ENCODE results near the gene GALNT7. TPM values are rescaled to one million over a fixed set of nuclear protein-coding genes. Genes with fewer than 3 reads are reported as not detected.
A peak's percentile ranks its signal among the peaks of the same experiment; 100 is the strongest.

Gene GALNT7
- polyA plus RNA-seq, 1 donor from 2014 or later = 15.0 TPM

DNA sequence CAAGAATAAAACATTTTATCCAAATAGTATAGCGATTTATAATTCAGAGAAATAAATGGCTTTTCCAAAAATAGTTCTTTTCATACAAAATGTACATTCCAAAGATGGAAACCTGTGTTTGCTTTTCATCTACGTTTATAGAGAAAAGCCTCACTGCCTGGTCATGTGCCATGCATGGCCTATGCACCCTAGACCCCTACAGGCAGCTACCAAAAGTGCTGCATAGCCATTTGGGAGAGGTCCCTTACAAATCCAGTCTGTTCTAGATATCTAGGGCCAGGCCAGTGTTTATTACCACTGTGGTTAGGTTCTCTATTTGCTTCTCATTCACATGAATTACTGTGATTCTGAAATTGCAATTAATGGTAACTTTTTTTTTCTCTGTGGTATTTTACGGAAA is 148.4 kb downstream of the GALNT7 start:
- Histone ChIP-seq H3K4me2 (ENCODE audit: low read length) (no peak overlapping the region), H3K9ac (ENCODE audit: low read length) (no peak overlapping the region), H2AFZ (ENCODE audit: low read depth, low read length) (no peak overlapping the region), H3K27ac (ENCODE audit: low read length) (no peak overlapping the region), H4K20me1 (ENCODE audit: insufficient read depth) (no peaks in the 10 kb centered on the region), H3K79me2 (replicated peaks; ENCODE audit: insufficient read depth, low read length) (no peaks in the 10 kb centered on the region), H3F3A (ENCODE audit: insufficient read depth, low read length, poor library complexity, severe bottlenecking) (no peaks in the 10 kb centered on the region), H3K9me2 (ENCODE audit: insufficient read depth, low read length) (no peaks in the 10 kb centered on the region), H3K27me3 (ENCODE audit: insufficient read depth, low read depth, low read length) (no peaks in the 10 kb centered on the region), H3K9me3 (ENCODE audit: low read length) (no peaks in the 10 kb centered on the region), H3K4me3 (ENCODE audit: low read length) (no peak overlapping the region), H3K36me3 (ENCODE audit: insufficient read depth, low read length) (no peaks in the 10 kb centered on the region)
- TF ChIP-seq MXI1 (conservative IDR thresholded peaks at IDR 0.05; ENCODE audit: poor library complexity, severe bottlenecking) (no peak), EP300 (conservative IDR thresholded peaks at IDR 0.05; ENCODE audit: poor library complexity, severe bottlenecking) (no peak), TAF1 (IDR thresholded peaks at IDR 0.05; ENCODE audit: low read depth) (no peak)
- TF ChIP-seq, protein P1, sequence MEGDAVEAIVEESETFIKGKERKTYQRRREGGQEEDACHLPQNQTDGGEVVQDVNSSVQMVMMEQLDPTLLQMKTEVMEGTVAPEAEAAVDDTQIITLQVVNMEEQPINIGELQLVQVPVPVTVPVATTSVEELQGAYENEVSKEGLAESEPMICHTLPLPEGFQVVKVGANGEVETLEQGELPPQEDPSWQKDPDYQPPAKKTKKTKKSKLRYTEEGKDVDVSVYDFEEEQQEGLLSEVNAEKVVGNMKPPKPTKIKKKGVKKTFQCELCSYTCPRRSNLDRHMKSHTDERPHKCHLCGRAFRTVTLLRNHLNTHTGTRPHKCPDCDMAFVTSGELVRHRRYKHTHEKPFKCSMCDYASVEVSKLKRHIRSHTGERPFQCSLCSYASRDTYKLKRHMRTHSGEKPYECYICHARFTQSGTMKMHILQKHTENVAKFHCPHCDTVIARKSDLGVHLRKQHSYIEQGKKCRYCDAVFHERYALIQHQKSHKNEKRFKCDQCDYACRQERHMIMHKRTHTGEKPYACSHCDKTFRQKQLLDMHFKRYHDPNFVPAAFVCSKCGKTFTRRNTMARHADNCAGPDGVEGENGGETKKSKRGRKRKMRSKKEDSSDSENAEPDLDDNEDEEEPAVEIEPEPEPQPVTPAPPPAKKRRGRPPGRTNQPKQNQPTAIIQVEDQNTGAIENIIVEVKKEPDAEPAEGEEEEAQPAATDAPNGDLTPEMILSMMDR (IDR thresholded peaks at IDR 0.05; ENCODE audit: poor library complexity, severe bottlenecking) = peak; percentile 10

DNA sequence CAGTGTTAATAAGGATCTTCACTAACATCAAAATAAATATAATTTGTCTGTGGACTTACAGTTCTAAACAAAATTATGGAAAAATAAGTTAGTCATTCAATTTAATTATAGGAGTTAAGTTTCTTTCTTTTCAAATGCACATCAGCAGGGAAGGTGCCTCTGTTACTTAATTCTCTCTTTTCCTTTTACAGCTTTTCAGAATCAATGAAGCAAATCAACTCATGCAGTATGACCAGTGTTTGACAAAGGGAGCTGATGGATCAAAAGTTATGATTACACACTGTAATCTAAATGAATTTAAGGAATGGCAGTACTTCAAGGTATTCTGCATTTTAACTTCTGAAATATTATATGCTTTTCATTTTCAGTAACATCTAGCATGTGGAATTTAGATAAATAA is 149.6 kb downstream of the GALNT7 start:
- Histone ChIP-seq H3F3A (ENCODE audit: insufficient read depth, low read length, poor library complexity, severe bottlenecking) (no peaks in the 10 kb centered on the region), H3K9me3 (ENCODE audit: low read length) (no peaks in the 10 kb centered on the region), H3K9ac (ENCODE audit: low read length) (no peak overlapping the region), H3K9me2 (ENCODE audit: insufficient read depth, low read length) (no peaks in the 10 kb centered on the region), H3K27ac (ENCODE audit: low read length) (no peak overlapping the region), H3K4me2 (ENCODE audit: low read length) (no peak overlapping the region), H3K79me2 (replicated peaks; ENCODE audit: insufficient read depth, low read length) (no peaks in the 10 kb centered on the region), H3K36me3 (ENCODE audit: insufficient read depth, low read length) (no peaks in the 10 kb centered on the region), H3K4me3 (ENCODE audit: low read length) (no peak overlapping the region), H4K20me1 (ENCODE audit: insufficient read depth) (no peaks in the 10 kb centered on the region), H3K27me3 (ENCODE audit: insufficient read depth, low read depth, low read length) (no peaks in the 10 kb centered on the region), H2AFZ (ENCODE audit: low read depth, low read length) (no peak overlapping the region)
- TF ChIP-seq EP300 (conservative IDR thresholded peaks at IDR 0.05; ENCODE audit: poor library complexity, severe bottlenecking) (no peak), POLR2AphosphoS5 (IDR thresholded peaks at IDR 0.05) (no peak)

DNA sequence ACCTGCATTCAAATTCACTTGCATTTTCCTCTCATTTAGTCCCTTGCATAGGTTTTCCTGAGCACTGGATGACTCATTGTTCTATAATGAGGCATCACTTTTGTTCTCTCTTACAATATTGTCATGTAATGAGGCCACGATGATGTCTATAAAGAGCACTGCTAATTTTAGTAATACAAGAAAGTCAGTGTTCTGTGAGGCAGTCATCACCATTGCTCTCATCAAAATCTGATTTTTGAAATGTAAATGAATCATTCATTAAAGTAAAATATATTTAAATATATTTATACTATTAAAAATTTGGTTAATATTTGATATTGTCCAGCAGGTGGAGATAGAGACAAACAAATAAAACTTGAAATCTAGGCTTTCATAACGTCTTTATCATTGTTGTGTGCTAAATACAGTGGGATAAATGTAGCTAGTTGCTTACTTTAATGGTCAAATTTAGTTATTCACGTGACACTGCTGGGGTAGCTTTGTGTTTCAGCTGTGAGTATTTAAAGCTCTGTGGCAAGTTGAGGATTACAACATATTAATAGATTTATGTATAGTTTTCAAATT is 150.1 kb downstream of the GALNT7 start:
- no peaks in the 10 kb centered on the region for H3K27me3 ChIP-seq (ENCODE audit: insufficient read depth, low read depth, low read length)
- TF ChIP-seq EP300 (conservative IDR thresholded peaks at IDR 0.05; ENCODE audit: poor library complexity, severe bottlenecking) (no peak), TAF1 (IDR thresholded peaks at IDR 0.05; ENCODE audit: low read depth) (no peak), SMC3 (conservative IDR thresholded peaks at IDR 0.05; ENCODE audit: poor library complexity) (peak; percentile 61), RAD21 (conservative IDR thresholded peaks at IDR 0.05) (peak; percentile 60), POLR2AphosphoS5 (IDR thresholded peaks at IDR 0.05) (no peak)
- TF ChIP-seq, protein P2, sequence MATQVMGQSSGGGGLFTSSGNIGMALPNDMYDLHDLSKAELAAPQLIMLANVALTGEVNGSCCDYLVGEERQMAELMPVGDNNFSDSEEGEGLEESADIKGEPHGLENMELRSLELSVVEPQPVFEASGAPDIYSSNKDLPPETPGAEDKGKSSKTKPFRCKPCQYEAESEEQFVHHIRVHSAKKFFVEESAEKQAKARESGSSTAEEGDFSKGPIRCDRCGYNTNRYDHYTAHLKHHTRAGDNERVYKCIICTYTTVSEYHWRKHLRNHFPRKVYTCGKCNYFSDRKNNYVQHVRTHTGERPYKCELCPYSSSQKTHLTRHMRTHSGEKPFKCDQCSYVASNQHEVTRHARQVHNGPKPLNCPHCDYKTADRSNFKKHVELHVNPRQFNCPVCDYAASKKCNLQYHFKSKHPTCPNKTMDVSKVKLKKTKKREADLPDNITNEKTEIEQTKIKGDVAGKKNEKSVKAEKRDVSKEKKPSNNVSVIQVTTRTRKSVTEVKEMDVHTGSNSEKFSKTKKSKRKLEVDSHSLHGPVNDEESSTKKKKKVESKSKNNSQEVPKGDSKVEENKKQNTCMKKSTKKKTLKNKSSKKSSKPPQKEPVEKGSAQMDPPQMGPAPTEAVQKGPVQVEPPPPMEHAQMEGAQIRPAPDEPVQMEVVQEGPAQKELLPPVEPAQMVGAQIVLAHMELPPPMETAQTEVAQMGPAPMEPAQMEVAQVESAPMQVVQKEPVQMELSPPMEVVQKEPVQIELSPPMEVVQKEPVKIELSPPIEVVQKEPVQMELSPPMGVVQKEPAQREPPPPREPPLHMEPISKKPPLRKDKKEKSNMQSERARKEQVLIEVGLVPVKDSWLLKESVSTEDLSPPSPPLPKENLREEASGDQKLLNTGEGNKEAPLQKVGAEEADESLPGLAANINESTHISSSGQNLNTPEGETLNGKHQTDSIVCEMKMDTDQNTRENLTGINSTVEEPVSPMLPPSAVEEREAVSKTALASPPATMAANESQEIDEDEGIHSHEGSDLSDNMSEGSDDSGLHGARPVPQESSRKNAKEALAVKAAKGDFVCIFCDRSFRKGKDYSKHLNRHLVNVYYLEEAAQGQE (IDR thresholded peaks at IDR 0.05; ENCODE audit: borderline replicate concordance) = no peak
- TF ChIP-seq, protein P1 (IDR thresholded peaks at IDR 0.05; ENCODE audit: poor library complexity, severe bottlenecking) = peak; percentile 55
- no peak overlapping the region for H3K4me2 ChIP-seq (ENCODE audit: low read length)
- H3K9ac ChIP-seq (ENCODE audit: low read length) = no peak overlapping the region
- no peak overlapping the region for H3K27ac ChIP-seq (ENCODE audit: low read length)
- no peaks in the 10 kb centered on the region for H4K20me1 ChIP-seq (ENCODE audit: insufficient read depth)
- H3K4me3 ChIP-seq (ENCODE audit: low read length) = no peak overlapping the region
- H3K36me3 ChIP-seq (ENCODE audit: insufficient read depth, low read length) = no peaks in the 10 kb centered on the region
- no peaks in the 10 kb centered on the region for H3K9me3 ChIP-seq (ENCODE audit: low read length)
- H3K9me2 ChIP-seq (ENCODE audit: insufficient read depth, low read length) = no peaks in the 10 kb centered on the region
- no peaks in the 10 kb centered on the region for H3F3A ChIP-seq (ENCODE audit: insufficient read depth, low read length, poor library complexity, severe bottlenecking)
- no peaks in the 10 kb centered on the region for H3K79me2 ChIP-seq (replicated peaks; ENCODE audit: insufficient read depth, low read length)
- no peak overlapping the region for H2AFZ ChIP-seq (ENCODE audit: low read depth, low read length)

All from neural cell (in vitro differentiated cells).